Parathyroid adenoma (tissue), 2 donors: ENCODE results near the gene KHDC3L.
"Not testable (repeated sequence)": the region's sequence is repeated elsewhere in the genome, so short reads cannot be mapped to it uniquely, and the experiment has no call there.

Source experiments
- H2AFZ ChIP-seq: fragments of 300-600 bp; sonication (generic); one replicate; pipeline ENCODE4 v1.7.0; 2017; ENCODE audit warnings: antibody characterized with exemption, mild to moderate bottlenecking
- H3K27ac ChIP-seq: fragments of 300-600 bp; sonication (generic); one replicate; pipeline ENCODE4 v1.7.0; 2017
- H3K27me3 ChIP-seq: fragments of 300-600 bp; sonication (generic); one replicate; pipeline ENCODE4 v1.7.0; 2017; ENCODE audit warnings: low read length; ENCODE audit not compliant: control insufficient read depth, insufficient read depth
- H3K36me3 ChIP-seq: fragments of 300-600 bp; sonication (generic); one replicate; pipeline ENCODE4 v1.7.0; 2017; ENCODE audit warnings: low read length; ENCODE audit not compliant: control insufficient read depth, insufficient read depth
- H3K4me1 ChIP-seq: fragments of 300-600 bp; sonication (generic); one replicate; pipeline ENCODE4 v1.7.0; 2017; ENCODE audit warnings: control low read depth
- H3K4me2 ChIP-seq: fragments of 300-600 bp; sonication (generic); one replicate; pipeline ENCODE4 v1.7.0; 2017; ENCODE audit warnings: low read length
- H3K4me3 ChIP-seq: fragments of 300-600 bp; sonication (generic); one replicate; pipeline ENCODE4 v1.7.0; 2017; ENCODE audit warnings: low read depth, low read length
- H3K79me2 ChIP-seq: fragments of 300-600 bp; sonication (generic); one replicate; pipeline ENCODE4 v1.7.0; 2017; ENCODE audit warnings: control low read depth
- H3K9ac ChIP-seq: fragments of 300-600 bp; sonication (generic); one replicate; pipeline ENCODE4 v1.7.0; 2017; ENCODE audit warnings: mild to moderate bottlenecking
- H3K9me3 ChIP-seq: fragments of 300-600 bp; sonication (generic); one replicate; pipeline ENCODE4 v1.7.0; 2017; ENCODE audit warnings: low read length; ENCODE audit not compliant: control insufficient read depth
- CTCF ChIP-seq: fragments of 300-600 bp; sonication (generic); IDR thresholded peaks from one replicate; pipeline ENCODE4 v1.7.0; 2017; ENCODE audit warnings: antibody characterized with exemption, mild to moderate bottlenecking
- donor health status: primary hyperparathyroidism.

KHDC3L gene

GRCh38 chr6:73391675-73392074 is 29.2 kb downstream of the KHDC3L start:
- no peak overlapping the region for H2AFZ ChIP-seq
- no peaks in the 10 kb centered on the region for H3K27me3 ChIP-seq
- no peak overlapping the region for H3K9ac ChIP-seq
- TF ChIP-seq CTCF = no peak
- no peak overlapping the region for H3K4me3 ChIP-seq
- H3K27ac ChIP-seq = no peak overlapping the region
- H3K79me2 ChIP-seq = no peaks in the 10 kb centered on the region
- H3K9me3 ChIP-seq = no peaks in the 10 kb centered on the region
- no peak overlapping the region for H3K4me2 ChIP-seq
- no peaks in the 10 kb centered on the region for H3K36me3 ChIP-seq
- H3K4me1 ChIP-seq = no peaks in the 10 kb centered on the region

DNA sequence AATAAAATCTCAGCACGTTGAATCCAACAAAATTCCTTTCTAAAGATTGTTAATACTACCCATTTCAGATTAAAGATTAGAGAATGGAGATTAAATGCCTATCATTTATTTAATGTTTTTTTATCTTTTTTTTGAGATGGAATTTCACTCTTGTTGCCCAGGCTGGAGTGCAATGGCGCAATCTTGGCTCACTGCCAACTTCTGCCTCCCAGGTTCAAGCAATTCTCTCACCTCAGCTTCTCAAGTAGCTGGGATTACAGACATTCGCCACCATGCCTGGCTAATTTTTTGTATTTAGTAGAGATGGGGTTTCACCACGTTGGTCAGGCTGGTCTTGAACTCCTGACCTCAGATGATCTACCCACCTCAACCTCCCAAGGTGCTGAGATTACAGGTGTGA is 29.7 kb downstream of the KHDC3L start:
- H3K36me3 ChIP-seq, H3K9me3 ChIP-seq, H3K4me2 ChIP-seq, H3K27ac ChIP-seq, H3K4me3 ChIP-seq, H3K79me2 ChIP-seq, H2AFZ ChIP-seq, H3K27me3 ChIP-seq, H3K9ac ChIP-seq, H3K4me1 ChIP-seq: not testable (repeated sequence)

DNA sequence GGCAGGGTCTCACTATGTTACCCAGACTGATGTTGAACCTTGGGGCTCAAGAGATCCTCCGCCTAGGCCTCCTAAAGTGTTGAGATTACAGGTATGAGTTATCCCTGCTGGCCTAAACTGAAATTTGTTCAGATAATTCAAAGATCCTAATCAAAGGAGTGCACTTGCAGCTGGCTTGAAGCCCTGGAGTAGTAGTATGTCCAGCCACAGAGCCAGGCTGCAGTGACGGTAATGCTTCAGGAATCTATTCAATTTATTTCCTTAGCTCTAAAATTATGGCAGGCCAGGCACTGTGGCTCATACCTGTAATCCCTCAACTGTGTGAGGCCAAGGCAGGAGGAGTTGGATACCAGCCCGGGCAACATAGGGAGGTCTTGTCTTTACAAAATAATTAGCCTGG is 30.8 kb downstream of the KHDC3L start:
- Histone ChIP-seq H3K9me3 (no peaks in the 10 kb centered on the region), H3K27ac (no peak overlapping the region), H3K4me2 (no peak overlapping the region), H3K27me3 (no peaks in the 10 kb centered on the region), H3K79me2 (no peaks in the 10 kb centered on the region), H3K4me3 (no peak overlapping the region), H3K4me1 (no peaks in the 10 kb centered on the region), H3K9ac (no peak overlapping the region), H2AFZ (peak overlapping the region; percentile 14), H3K36me3 (no peaks in the 10 kb centered on the region)
- no peak for TF ChIP-seq CTCF

DNA sequence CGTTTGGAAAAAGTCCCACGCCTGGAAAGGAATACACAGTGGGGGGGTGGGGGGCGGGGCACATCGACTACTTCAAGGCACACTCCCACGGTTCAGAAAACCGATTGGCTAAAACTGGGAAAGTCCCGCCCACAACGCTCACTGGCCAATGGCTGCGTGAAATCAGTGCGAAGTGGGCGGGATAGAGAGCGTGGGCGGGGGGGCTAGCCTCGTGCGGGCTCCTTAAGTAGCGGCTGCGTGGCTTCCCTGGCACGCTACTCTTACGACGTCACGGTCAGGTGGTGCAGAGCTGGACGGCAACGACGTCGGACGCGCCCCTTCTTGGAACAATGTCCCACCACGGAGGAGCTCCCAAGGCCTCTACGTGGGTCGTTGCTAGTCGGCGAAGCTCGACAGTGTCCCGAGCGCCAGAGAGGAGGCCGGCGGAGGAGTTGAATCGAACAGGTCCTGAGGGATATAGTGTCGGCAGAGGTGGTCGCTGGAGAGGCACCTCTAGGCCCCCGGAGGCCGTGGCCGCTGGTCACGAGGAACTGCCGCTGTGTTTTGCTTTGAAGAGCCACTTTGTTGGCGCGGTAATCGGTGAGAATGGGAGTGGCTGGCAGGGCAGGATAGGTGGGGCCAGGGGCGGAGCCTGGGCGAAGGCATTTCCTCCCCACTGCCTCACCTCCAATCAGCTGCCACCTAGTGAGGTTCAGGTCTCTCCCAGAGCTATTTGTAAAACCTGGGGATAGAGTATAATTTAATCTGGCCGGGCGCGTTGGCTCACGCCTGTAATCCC is 32.3 kb downstream of the KHDC3L start, which contains the start of gene DDX43:
Gene DDX43, plus strand, starts transcription at position 252 of the 778 bp plus-strand sequence. Its CDS starts 78 bp downstream, at position 330.
- H3K79me2 ChIP-seq = no peaks in the 10 kb centered on the region
- no peak for TF ChIP-seq CTCF
- no peaks in the 10 kb centered on the region for H3K4me1 ChIP-seq
- peak within 1 kb of the TSS; percentile 45 for H3K4me2 ChIP-seq
- no peak within 1 kb of the TSS for H3K4me3 ChIP-seq
- H2AFZ ChIP-seq = peak within 1 kb of the TSS; percentile 55
- no peak within 1 kb of the TSS for H3K9ac ChIP-seq
- no peaks in the 10 kb centered on the region for H3K36me3 ChIP-seq
- no peaks in the 10 kb centered on the region for H3K27me3 ChIP-seq
- no peaks in the 10 kb centered on the region for H3K9me3 ChIP-seq
- H3K27ac ChIP-seq = no peak within 1 kb of the TSS

DNA sequence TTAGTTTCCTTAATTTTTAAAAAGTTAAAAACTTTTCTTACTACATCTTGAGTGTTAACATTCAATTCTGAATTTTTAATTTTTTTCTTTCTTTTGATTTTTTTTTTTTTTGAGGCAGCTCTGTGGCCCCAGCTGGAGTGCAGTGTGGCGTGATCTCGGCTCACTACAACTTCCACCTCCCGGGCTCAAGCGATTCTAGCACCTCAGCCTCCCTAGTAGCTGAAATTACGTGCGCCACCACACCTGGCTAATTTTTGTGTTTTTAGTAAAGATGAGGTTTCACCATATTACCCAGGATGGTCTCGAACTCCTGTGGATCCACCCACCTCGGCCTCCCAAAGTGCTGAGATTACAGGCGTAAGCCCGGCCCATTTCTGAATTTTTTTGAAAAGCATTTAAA is 33.4 kb downstream of the KHDC3L start:
- Histone ChIP-seq H3K27me3 (no peaks in the 10 kb centered on the region), H3K9me3 (no peaks in the 10 kb centered on the region), H3K9ac (no peak overlapping the region), H3K4me2 (no peak overlapping the region), H3K4me3 (no peak overlapping the region), H3K36me3 (no peaks in the 10 kb centered on the region), H3K4me1 (no peaks in the 10 kb centered on the region), H3K27ac (no peak overlapping the region), H2AFZ (no peak overlapping the region), H3K79me2 (no peaks in the 10 kb centered on the region)
- no peak for TF ChIP-seq CTCF
